Subcutaneous abdominal adipose tissue (tissue), 5 donors: Measurements from ENCODE around the gene CC2D2B.

Source experiments
- H3K27ac ChIP-seq: one replicate; pipeline ENCODE4 v1.7.0; 2013; ENCODE audit warnings: low read depth, mild to moderate bottlenecking, inconsistent platforms, low read length, moderate library complexity
- H3K27me3 ChIP-seq, 5 donors: one replicate each; pipeline ENCODE4 v1.7.0; 2013; ENCODE audit warnings: low read length in 5 of 5, inconsistent platforms in 1 of 5; ENCODE audit not compliant: control insufficient read depth in 5 of 5, insufficient read depth in 4 of 5
- H3K36me3 ChIP-seq, 5 donors: one replicate each; pipeline ENCODE4 v1.7.0; 2013; ENCODE audit warnings: low read length in 5 of 5; ENCODE audit not compliant: control insufficient read depth in 5 of 5, insufficient read depth in 5 of 5
- H3K4me1 ChIP-seq, 5 donors: one replicate each; pipeline ENCODE4 v1.7.0; 2013; ENCODE audit warnings: low read length in 5 of 5, mild to moderate bottlenecking in 3 of 5, moderate library complexity in 1 of 5; ENCODE audit not compliant: control insufficient read depth in 5 of 5, insufficient read depth in 5 of 5
- H3K4me3 ChIP-seq, 5 donors: one replicate each; pipeline ENCODE4 v1.7.0; 2013; ENCODE audit warnings: low read length in 5 of 5, low read depth in 1 of 5
- H3K9ac ChIP-seq, 5 donors: one replicate each; pipeline ENCODE4 v1.7.0; 2013; ENCODE audit warnings: low read length in 5 of 5, mild to moderate bottlenecking in 4 of 5, moderate library complexity in 3 of 5
- H3K9me3 ChIP-seq, 5 donors: one replicate each; pipeline ENCODE4 v1.7.0; 2013; ENCODE audit warnings: low read length in 5 of 5; ENCODE audit not compliant: control insufficient read depth in 5 of 5
- donor health status: healthy.
- donor health status: healthy.
- donor health status: healthy.
- donor health status: healthy.
- donor health status: healthy.

Gene CC2D2B

DNA sequence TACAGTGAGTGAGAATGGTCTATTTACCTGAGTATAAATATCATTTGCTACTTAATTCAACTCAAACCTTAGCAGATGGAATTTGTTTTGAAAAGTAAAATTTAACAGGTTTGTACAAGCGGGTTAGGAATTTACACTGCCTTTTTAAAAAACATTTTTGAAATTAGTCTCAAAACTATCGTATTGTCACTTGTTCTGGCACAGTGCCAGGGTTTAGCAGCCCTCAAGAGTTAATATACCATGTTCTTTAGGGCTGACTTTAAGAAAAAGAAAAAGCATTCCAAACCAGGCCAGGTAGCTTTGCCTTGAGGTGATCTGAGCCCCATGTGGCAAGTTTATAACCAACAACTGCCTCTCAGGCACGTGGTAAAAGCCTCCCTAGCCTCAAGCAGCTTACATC lies 153.5 kb downstream of the CC2D2B start:
- H3K27me3 ChIP-seq, result no peaks in the 10 kb centered on the region

GRCh38 chr10:96072674-96073073 lies 164.9 kb downstream of the CC2D2B start:
- no peaks in the 10 kb centered on the region for H3K4me1 ChIP-seq
- H3K36me3 ChIP-seq, result peaks cover 0 to 12% (median 0%) of the 10 kb centered on the region in 5 donors
- no peaks in the 10 kb centered on the region for H3K27me3 ChIP-seq
- no peaks in the 10 kb centered on the region for H3K9me3 ChIP-seq
- H3K9ac ChIP-seq, result no peak overlapping the region
- H3K4me3 ChIP-seq, result no peak overlapping the region
- H3K27ac ChIP-seq, result no peak overlapping the region

More for the DNA sequence above, 153.5 kb downstream of the CC2D2B start:
- no peaks in the 10 kb centered on the region for H3K4me1 ChIP-seq
- peaks cover 24 to 38% (median 29%) of the 10 kb centered on the region in 5 donors for H3K36me3 ChIP-seq
- H3K4me3 ChIP-seq, result no peak overlapping the region
- no peak overlapping the region for H3K27ac ChIP-seq
- H3K9ac ChIP-seq, result no peak overlapping the region
- H3K9me3 ChIP-seq, result no peaks in the 10 kb centered on the region

GRCh38 chr10:96073722-96074121 lies 165.9 kb downstream of the CC2D2B start:
- no peaks in the 10 kb centered on the region for H3K27me3 ChIP-seq

DNA sequence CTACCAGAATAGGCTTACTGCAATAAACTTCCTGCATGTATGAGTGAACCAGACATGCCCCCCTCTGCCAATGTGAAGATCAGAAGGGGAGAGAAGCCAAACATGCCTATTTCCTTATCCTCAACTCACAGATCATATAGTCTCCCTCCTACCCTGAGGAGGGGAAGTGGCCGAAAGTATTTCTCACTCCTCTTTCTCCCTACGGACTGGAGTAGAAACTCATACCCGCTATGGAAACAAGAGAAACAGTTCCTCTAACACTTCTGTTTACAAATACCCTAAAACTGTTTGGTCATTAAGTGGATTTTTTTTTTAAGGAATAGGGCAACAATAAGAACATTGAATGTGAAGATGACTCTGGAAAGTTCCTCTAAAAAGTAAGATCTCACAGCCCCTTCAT lies 167.0 kb downstream of the CC2D2B start:
- Histone ChIP-seq H3K9me3 (no peaks in the 10 kb centered on the region), H3K27me3 (no peaks in the 10 kb centered on the region), H3K27ac (no peak overlapping the region), H3K9ac (no peak overlapping the region), H3K4me1 (no peaks in the 10 kb centered on the region), H3K36me3 (peaks cover 0 to 22% (median 0%) of the 10 kb centered on the region in 5 donors), H3K4me3 (no peak overlapping the region)

More at GRCh38 chr10:96073722-96074121, 165.9 kb downstream of the CC2D2B start:
- Histone ChIP-seq H3K9me3 (no peaks in the 10 kb centered on the region), H3K36me3 (peaks cover 0 to 13% (median 0%) of the 10 kb centered on the region in 5 donors), H3K4me1 (no peaks in the 10 kb centered on the region), H3K27ac (no peak overlapping the region), H3K4me3 (no peak overlapping the region), H3K9ac (no peak overlapping the region)

DNA sequence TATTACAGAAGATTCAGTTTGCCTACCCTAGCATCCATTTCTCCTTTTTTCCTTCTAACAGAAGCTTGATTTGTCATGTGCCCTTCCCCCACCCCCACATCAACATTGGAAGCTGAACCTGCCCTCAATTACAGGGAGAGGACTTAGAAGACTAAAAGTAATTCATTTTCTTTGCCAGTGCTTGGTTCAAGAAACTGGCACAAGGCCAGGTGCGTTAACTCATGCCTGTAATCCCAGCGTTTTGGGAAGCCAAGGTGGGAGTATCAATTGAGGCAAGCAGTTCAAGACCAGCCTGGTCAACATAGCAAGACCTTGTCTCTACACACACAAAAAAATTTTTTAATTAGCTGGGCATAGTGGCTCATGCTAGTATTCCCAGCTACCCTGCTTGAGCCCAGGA lies 168.2 kb downstream of the CC2D2B start:
- peaks cover 0 to 31% (median 2%) of the 10 kb centered on the region in 5 donors for H3K36me3 ChIP-seq
- no peak overlapping the region for H3K4me3 ChIP-seq
- no peaks in the 10 kb centered on the region for H3K9me3 ChIP-seq
- H3K27ac ChIP-seq, result no peak overlapping the region
- H3K4me1 ChIP-seq, result no peaks in the 10 kb centered on the region
- H3K27me3 ChIP-seq, result no peaks in the 10 kb centered on the region
- H3K9ac ChIP-seq, result no peak overlapping the region

- no peaks in the 10 kb centered on the region for H3K9me3 ChIP-seq
- H3K4me3 ChIP-seq, result no peak overlapping the region
- no peaks in the 10 kb centered on the region for H3K4me1 ChIP-seq
- peaks cover 0 to 35% (median 6%) of the 10 kb centered on the region in 5 donors for H3K36me3 ChIP-seq
- no peak overlapping the region for H3K27ac ChIP-seq
- H3K27me3 ChIP-seq, result no peaks in the 10 kb centered on the region
- H3K9ac ChIP-seq, result no peak overlapping the region
Observed at GRCh38 chr10:96077156-96077555, 169.4 kb downstream of the CC2D2B start.

- Histone ChIP-seq H3K4me1 (no peaks in the 10 kb centered on the region), H3K9me3 (no peaks in the 10 kb centered on the region), H3K9ac (no peak overlapping the region), H3K36me3 (peaks cover 0 to 32% (median 14%) of the 10 kb centered on the region in 5 donors), H3K27ac (no peak overlapping the region), H3K4me3 (no peak overlapping the region), H3K27me3 (no peaks in the 10 kb centered on the region)
Observed at GRCh38 chr10:96082153-96082552, 174.4 kb downstream of the CC2D2B start.
